Endothelial cell of umbilical vein (primary cell): Measurements from ENCODE around the gene FAM53B. TPM values are rescaled to one million over a fixed set of nuclear protein-coding genes. Genes with fewer than 3 reads are reported as not detected.

Experiments
- BruUV-seq: library from RNA; stranded (reverse); fragments of 400-500 nt; replicated peaks from 2 replicates; lab custom pipeline; 2021; lab: Mats Ljungman, UMichigan
- CTCF ChIA-PET: fragments of 300-600, 350-600 bp; sonication (Branson Sonifier 250); formaldehyde crosslinking; loops from one replicate; lab custom pipeline; 2021; ENCODE audit warnings: antibody characterized with exemption, inconsistent platforms; lab: Charles Lee
- POLR2A ChIA-PET: fragments of 300-600, 350-600 bp; sonication (Branson Sonifier 250); formaldehyde crosslinking; loops from one replicate; lab custom pipeline; 2021; ENCODE audit warnings: antibody characterized with exemption, inconsistent platforms; lab: Charles Lee
- DNase-seq: peaks from one replicate; pipeline ENCODE4 v3.0.0-alpha.2; 2011; ENCODE audit warnings: low read depth, low spot score
- FAIRE-seq: peaks from 2 replicates; lab custom pipeline; 2011; peaks lifted over from hg19 to GRCh38; lab: Jason Lieb, UNC
- H2AFZ ChIP-seq: 2 replicates; pipeline ENCODE4 v1.6.0; 2012; ENCODE audit warnings: low read depth, low read length, control low read depth, inconsistent platforms
- H3K27ac ChIP-seq: 2 replicates; pipeline ENCODE4 v1.5.1; 2011; ENCODE audit warnings: low read depth, mild to moderate bottlenecking, control low read depth, low read length, moderate library complexity; ENCODE audit not compliant: insufficient read depth
- H3K27me3 ChIP-seq, 2 experiments: 2 replicates each; pipeline versions ENCODE4 v1.6.0 to v1.6.1; 2011; ENCODE audit warnings: low read length in 2 of 2, mixed read lengths in 1 of 2; ENCODE audit not compliant: control insufficient read depth in 2 of 2, insufficient read depth in 2 of 2
- H3K36me3 ChIP-seq, 2 experiments: 2 replicates in 1 of 2; 3 replicates in 1 of 2; pipeline ENCODE4 v1.5.1; 2011; ENCODE audit warnings: low read length in 2 of 2, mild to moderate bottlenecking in 1 of 2, moderate library complexity in 1 of 2; ENCODE audit not compliant: control insufficient read depth in 2 of 2, insufficient read depth in 2 of 2; ENCODE audit errors: extremely low read depth in 1 of 2
- H3K4me1 ChIP-seq: 3 replicates; pipeline ENCODE4 v1.5.1; 2011; ENCODE audit warnings: mild to moderate bottlenecking, low read length; ENCODE audit not compliant: control insufficient read depth, insufficient read depth; ENCODE audit errors: extremely low read depth
- H3K4me2 ChIP-seq: 2 replicates; pipeline ENCODE4 v1.6.1; 2011; ENCODE audit warnings: low read length, control low read depth, mixed read lengths; ENCODE audit not compliant: insufficient read depth
- H3K4me3 ChIP-seq, 3 experiments: fragments of 200-600 bp in 1 of 3; sonication (generic), shearing (Covaris generic) in 1 of 3; replicated peaks in 1 of 3; 2 replicates each; pipeline ENCODE4 v1.5.1; 2011 to 2016; ENCODE audit warnings: control low read depth in 3 of 3, low read length in 3 of 3, mild to moderate bottlenecking in 2 of 3, inconsistent platforms in 1 of 3, low read depth in 1 of 3, moderate library complexity in 1 of 3; ENCODE audit not compliant: insufficient read depth in 1 of 3
- H3K79me2 ChIP-seq: 2 replicates; pipeline ENCODE4 v1.6.0; 2012; ENCODE audit warnings: low read length, inconsistent platforms; ENCODE audit not compliant: control insufficient read depth, insufficient read depth
- H3K9ac ChIP-seq: replicated peaks from 2 replicates; pipeline ENCODE3; 2011; ENCODE audit warnings: low read length, control low read depth; ENCODE audit not compliant: insufficient read depth; ENCODE audit errors: extremely low read depth
- H3K9me1 ChIP-seq: replicated peaks from 3 replicates; pipeline ENCODE4 v1.6.0; 2011; ENCODE audit warnings: mild to moderate bottlenecking, low read length; ENCODE audit not compliant: control insufficient read depth, insufficient read depth; ENCODE audit errors: extremely low read depth
- H3K9me3 ChIP-seq: replicated peaks from 2 replicates; pipeline ENCODE4 v1.5.1; 2012; ENCODE audit warnings: low read length, inconsistent platforms; ENCODE audit not compliant: control insufficient read depth, insufficient read depth
- H4K20me1 ChIP-seq: replicated peaks from 2 replicates; pipeline ENCODE3; 2011; ENCODE audit warnings: mild to moderate bottlenecking, low read length; ENCODE audit not compliant: control insufficient read depth, insufficient read depth; ENCODE audit errors: extremely low read depth
- CTCF ChIP-seq, 2 donors: IDR thresholded peaks; 1 replicate in 1 of 2; 2 replicates in 1 of 2; pipeline ENCODE4 v1.5.1; 2011; ENCODE audit warnings: low read length in 2 of 2, mild to moderate bottlenecking in 2 of 2, moderate library complexity in 2 of 2, control low read depth in 1 of 2, inconsistent platforms in 1 of 2, low read depth in 1 of 2; ENCODE audit not compliant: insufficient read depth in 1 of 2; ENCODE audit errors: extremely low read depth in 1 of 2
- EZH2 ChIP-seq: IDR thresholded peaks from 2 replicates; pipeline ENCODE4 v1.6.1; 2012; ENCODE audit warnings: borderline replicate concordance, low read depth, mild to moderate bottlenecking, moderate library complexity, low read length, inconsistent platforms; ENCODE audit not compliant: severe bottlenecking
- FOS ChIP-seq: IDR thresholded peaks from 2 replicates; pipeline ENCODE4 v1.6.1; 2011; ENCODE audit warnings: mild to moderate bottlenecking, low read length, moderate library complexity, borderline replicate concordance; ENCODE audit not compliant: insufficient read depth
- GATA2 ChIP-seq: IDR thresholded peaks from 2 replicates; pipeline ENCODE4 v1.7.0; 2011; ENCODE audit warnings: low read depth, mild to moderate bottlenecking, moderate library complexity, mixed read lengths, low read length; ENCODE audit not compliant: insufficient read length, insufficient read depth
- JUN ChIP-seq: IDR thresholded peaks from 2 replicates; pipeline ENCODE4 v1.6.1; 2011; ENCODE audit warnings: borderline replicate concordance, low read depth; ENCODE audit not compliant: insufficient read length, insufficient read depth
- MYC ChIP-seq: IDR thresholded peaks from one replicate; pipeline ENCODE4 v1.6.1; 2011; ENCODE audit warnings: mild to moderate bottlenecking, low read depth, low read length
- POLR2A ChIP-seq: IDR thresholded peaks from 2 replicates; pipeline ENCODE4 v1.6.1; 2012; ENCODE audit warnings: low read depth, mild to moderate bottlenecking, control low read depth, low read length
- POLR2AphosphoS5 ChIP-seq: IDR thresholded peaks from 2 replicates; pipeline ENCODE4 v1.6.1; 2012; ENCODE audit warnings: low read depth, mild to moderate bottlenecking, control low read depth, low read length, moderate library complexity; ENCODE audit not compliant: insufficient read depth
- dilution Hi-C: fragments of 300-500 bp; cut with MboI; formaldehyde crosslinking; loops from one replicate; pipeline ENCODE4 v1.15.0; 2019; ENCODE audit warnings: low sequenced_read_pairs; ENCODE audit not compliant: extremely low pct_ligation_motif_present
- intact Hi-C: fragments of 100-400 bp; cut with micrococcal nuclease; formaldehyde crosslinking; loops from one replicate; pipeline ENCODE4 v1.10.0; 2022
- polyA plus RNA-seq, 4 experiments: library from polyadenylated mRNA; depleted of rRNA in 3 of 4; stranded (reverse) in 3 of 4; unstranded in 1 of 4; fragments of >200 nt; gene quantifications; 2 replicates each; pipeline versions ENCODE4 v1.2.1 to v1.2.3, GENCODE V29; 2011 to 2012; ENCODE audit warnings: missing spikeins in 1 of 4
- total RNA-seq: library from RNA; stranded (reverse); gene quantifications from 2 replicates; pipeline ENCODE4 v1.2.3, GENCODE V29; 2021
- TF ChIP-seq, protein P1 (sequence below): IDR thresholded peaks from 2 replicates; pipeline ENCODE4 v1.6.1; 2011; ENCODE audit not compliant: insufficient read depth, insufficient read length

The FAM53B gene
- total and polyA plus RNA-seq, 2 donors (not counting 3 experiments of a cell fraction or from before 2014, with no cell fraction given) = 8.5 to 21.1 TPM

DNA sequence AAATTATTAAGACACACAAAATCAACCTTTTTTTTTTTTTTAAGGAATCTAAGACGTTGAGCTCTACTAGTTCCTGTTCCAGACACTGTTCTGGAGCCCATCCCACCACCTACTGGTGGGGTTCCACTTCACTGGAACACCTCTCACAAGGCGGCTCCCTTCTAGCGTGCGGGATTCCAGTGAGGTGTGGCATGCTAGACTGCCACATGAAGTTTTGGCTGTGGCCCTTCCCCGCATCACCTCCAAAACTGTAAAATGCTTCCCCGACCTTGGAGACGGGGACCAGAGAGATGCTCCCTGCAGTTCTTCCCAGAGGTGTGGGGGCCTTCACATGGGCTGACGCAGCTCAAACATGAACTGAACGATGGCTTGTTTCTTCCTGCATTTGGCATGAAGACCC, 12.6 kb downstream of the FAM53B start:
- no peak for TF ChIP-seq MYC
- no peak for TF ChIP-seq FOS
- no peak for TF ChIP-seq POLR2AphosphoS5
- no peak for TF ChIP-seq CTCF (IDR thresholded peaks at IDR 0.05; ENCODE audit: extremely low read depth in 1 of 2, insufficient read depth in 1 of 2, low read depth in 1 of 2, low read length in 2 of 2)
- TF ChIP-seq JUN = no peak
- TF ChIP-seq POLR2A = no peak
- TF ChIP-seq GATA2 = no peak
- no peak for TF ChIP-seq EZH2
- TF ChIP-seq, protein P1, sequence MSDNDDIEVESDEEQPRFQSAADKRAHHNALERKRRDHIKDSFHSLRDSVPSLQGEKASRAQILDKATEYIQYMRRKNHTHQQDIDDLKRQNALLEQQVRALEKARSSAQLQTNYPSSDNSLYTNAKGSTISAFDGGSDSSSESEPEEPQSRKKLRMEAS = no peak
- DNase-seq (no peak), FAIRE-seq (no peak)
- H3K9me1 ChIP-seq = no peaks in the 10 kb centered on the region
- peaks cover 5% of the 10 kb centered on the region for H3K79me2 ChIP-seq
- POLR2A ChIA-PET = no interaction called here
- H3K4me3 ChIP-seq = no peak overlapping the region
- no peak overlapping the region for H2AFZ ChIP-seq
- CTCF ChIA-PET = interaction anchor here (0.7 to 2.9 kb wide), 5 partner anchors 10 to 317 kb away, joined by 3 to 11 read pairs (median 4); no protein-coding TSS in a partner anchor
- intact Hi-C loops = no loop called here
- H3K9ac ChIP-seq = no peak overlapping the region
- H3K9me3 ChIP-seq = no peaks in the 10 kb centered on the region
- H3K4me2 ChIP-seq = no peak overlapping the region
- no peak overlapping the region for H3K27ac ChIP-seq
- BruUV-seq = no TSS peak
- dilution Hi-C loops = no loop called here
- H3K27me3 ChIP-seq = no peaks in the 10 kb centered on the region
- no peaks in the 10 kb centered on the region for H4K20me1 ChIP-seq
- H3K4me1 ChIP-seq = no peaks in the 10 kb centered on the region
- H3K36me3 ChIP-seq = no peaks in the 10 kb centered on the region
